ENCODE results near the gene PLXNA4.

- TF ChIP-seq POLR2AphosphoS5 (IDR thresholded peaks at IDR 0.05; ENCODE audit: low read depth) (no peak), GABPA (IDR thresholded peaks at IDR 0.05; ENCODE audit: low read depth) (no peak), CTCF (IDR thresholded peaks at IDR 0.05; ENCODE audit: insufficient read depth, low read length) (no peak)
Measured at GRCh38 chr7:132087421-132087820, 488.8 kb downstream of the PLXNA4 start.
